ENCODE data around the gene EXT2. TPM values are rescaled to one million over a fixed set of nuclear protein-coding genes. Genes with fewer than 3 reads are reported as not detected.

The EXT2 gene
- total RNA-seq, 1 donor from 2014 or later, result 95.6 TPM

DNA sequence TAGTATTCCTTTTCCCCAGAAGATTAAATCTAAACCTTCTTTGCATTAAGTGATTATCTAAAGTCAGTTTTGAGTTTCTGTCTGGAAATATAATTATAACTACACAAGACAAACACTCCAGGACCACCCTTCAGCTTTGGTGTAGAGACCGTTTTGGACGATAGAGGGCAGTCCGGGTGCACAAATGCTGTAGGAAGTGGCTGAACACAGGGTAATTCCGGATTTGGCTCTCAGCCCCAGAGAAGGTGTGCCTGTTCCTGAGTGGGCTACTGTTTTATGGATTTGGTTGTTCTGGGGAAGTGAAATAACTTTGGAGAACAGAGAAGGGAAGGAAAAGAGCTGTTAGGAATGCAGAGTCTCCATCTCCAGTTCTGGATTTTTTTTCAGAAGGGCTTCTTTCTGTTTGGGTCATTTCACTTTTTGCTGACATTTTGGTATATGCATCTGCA is 14.8 kb downstream of the EXT2 start:
- no peaks in the 10 kb centered on the region for H3K27me3 ChIP-seq (ENCODE audit: control insufficient read depth, insufficient read depth, low read length)
- peak; percentile 50 for DNase-seq (ENCODE audit: low read depth)
- FAIRE-seq, result no peak
- H3K4me3 ChIP-seq (ENCODE audit: low read depth, low read length), result no peak overlapping the region
- TF ChIP-seq, protein P1, sequence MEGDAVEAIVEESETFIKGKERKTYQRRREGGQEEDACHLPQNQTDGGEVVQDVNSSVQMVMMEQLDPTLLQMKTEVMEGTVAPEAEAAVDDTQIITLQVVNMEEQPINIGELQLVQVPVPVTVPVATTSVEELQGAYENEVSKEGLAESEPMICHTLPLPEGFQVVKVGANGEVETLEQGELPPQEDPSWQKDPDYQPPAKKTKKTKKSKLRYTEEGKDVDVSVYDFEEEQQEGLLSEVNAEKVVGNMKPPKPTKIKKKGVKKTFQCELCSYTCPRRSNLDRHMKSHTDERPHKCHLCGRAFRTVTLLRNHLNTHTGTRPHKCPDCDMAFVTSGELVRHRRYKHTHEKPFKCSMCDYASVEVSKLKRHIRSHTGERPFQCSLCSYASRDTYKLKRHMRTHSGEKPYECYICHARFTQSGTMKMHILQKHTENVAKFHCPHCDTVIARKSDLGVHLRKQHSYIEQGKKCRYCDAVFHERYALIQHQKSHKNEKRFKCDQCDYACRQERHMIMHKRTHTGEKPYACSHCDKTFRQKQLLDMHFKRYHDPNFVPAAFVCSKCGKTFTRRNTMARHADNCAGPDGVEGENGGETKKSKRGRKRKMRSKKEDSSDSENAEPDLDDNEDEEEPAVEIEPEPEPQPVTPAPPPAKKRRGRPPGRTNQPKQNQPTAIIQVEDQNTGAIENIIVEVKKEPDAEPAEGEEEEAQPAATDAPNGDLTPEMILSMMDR (IDR thresholded peaks at IDR 0.05; ENCODE audit: insufficient read depth, low read length, severe bottlenecking), result peak; percentile 77
- H3K36me3 ChIP-seq (ENCODE audit: control insufficient read depth, insufficient read depth, low read length), result peaks cover 10% of the 10 kb centered on the region

DNA sequence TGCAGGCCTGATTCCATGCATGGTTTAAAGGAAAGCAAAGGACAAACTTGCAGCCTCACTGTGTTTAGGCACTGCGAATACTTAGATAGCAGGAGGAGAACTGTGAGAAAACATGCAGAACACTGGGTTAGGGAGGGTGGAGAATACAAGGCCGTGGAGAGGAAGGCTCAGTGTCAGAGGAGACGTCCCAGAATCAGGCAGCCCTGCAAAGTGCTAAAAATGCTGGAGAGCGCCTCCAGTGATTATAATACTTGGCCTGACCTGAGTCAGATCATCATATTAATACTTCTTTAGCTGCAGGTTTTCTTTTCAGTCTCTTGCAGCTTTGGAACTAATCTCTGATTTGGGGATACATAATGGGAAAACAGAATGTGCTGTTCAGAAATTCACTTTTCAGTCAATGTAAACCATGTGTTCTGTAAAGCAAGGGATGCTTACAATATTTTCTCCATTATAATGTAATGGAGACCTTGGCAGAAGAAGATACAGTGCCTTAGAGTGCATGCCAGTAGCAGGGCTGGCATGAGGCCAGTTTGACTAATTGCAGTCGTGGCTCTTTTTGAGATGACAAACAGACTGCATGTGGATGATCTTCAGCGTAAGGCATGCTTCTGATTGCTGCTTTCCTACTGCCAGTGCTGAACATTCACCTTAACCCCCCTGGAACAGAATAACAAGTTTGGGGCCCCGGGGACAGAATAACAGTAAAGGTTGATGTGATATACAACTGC is 16.8 kb downstream of the EXT2 start:
- Histone ChIP-seq H3K4me3 (ENCODE audit: low read depth, low read length) (no peak overlapping the region), H3K36me3 (ENCODE audit: control insufficient read depth, insufficient read depth, low read length) (peaks cover 10% of the 10 kb centered on the region), H3K27me3 (ENCODE audit: control insufficient read depth, insufficient read depth, low read length) (no peaks in the 10 kb centered on the region)
- FAIRE-seq, result no peak
- DNase-seq (ENCODE audit: low read depth), result peak; percentile 72
- TF ChIP-seq, protein P1 (IDR thresholded peaks at IDR 0.05; ENCODE audit: insufficient read depth, low read length, severe bottlenecking), result no peak

- Histone ChIP-seq H3K4me3 (ENCODE audit: low read depth, low read length) (no peak overlapping the region), H3K27me3 (ENCODE audit: control insufficient read depth, insufficient read depth, low read length) (no peaks in the 10 kb centered on the region), H3K36me3 (ENCODE audit: control insufficient read depth, insufficient read depth, low read length) (peaks cover 10% of the 10 kb centered on the region)
- FAIRE-seq (no peak), DNase-seq (ENCODE audit: low read depth) (no peak)
- TF ChIP-seq, protein P1 (IDR thresholded peaks at IDR 0.05; ENCODE audit: insufficient read depth, low read length, severe bottlenecking), result no peak
Measured at GRCh38 chr11:44113018-44113417, 17.5 kb downstream of the EXT2 start.

- Histone ChIP-seq H3K36me3 (ENCODE audit: control insufficient read depth, insufficient read depth, low read length) (peaks cover 8% of the 10 kb centered on the region), H3K4me3 (ENCODE audit: low read depth, low read length) (no peak overlapping the region), H3K27me3 (ENCODE audit: control insufficient read depth, insufficient read depth, low read length) (no peaks in the 10 kb centered on the region)
- no peak for DNase-seq (ENCODE audit: low read depth)
- TF ChIP-seq, protein P1 (IDR thresholded peaks at IDR 0.05; ENCODE audit: insufficient read depth, low read length, severe bottlenecking), result no peak
- FAIRE-seq, result no peak
Measured at GRCh38 chr11:44113572-44113971, 18.1 kb downstream of the EXT2 start.

- TF ChIP-seq, protein P1 (IDR thresholded peaks at IDR 0.05; ENCODE audit: insufficient read depth, low read length, severe bottlenecking), result no peak
- peaks cover 12% of the 10 kb centered on the region for H3K36me3 ChIP-seq (ENCODE audit: control insufficient read depth, insufficient read depth, low read length)
- DNase-seq (ENCODE audit: low read depth) (no peak), FAIRE-seq (no peak)
- H3K27me3 ChIP-seq (ENCODE audit: control insufficient read depth, insufficient read depth, low read length), result no peaks in the 10 kb centered on the region
- H3K4me3 ChIP-seq (ENCODE audit: low read depth, low read length), result no peak overlapping the region
Measured at GRCh38 chr11:44116234-44116830, 20.9 kb downstream of the EXT2 start.
